Activated naive CD4-positive, alpha-beta T cell treated with anti-CD3 and anti-CD28 coated beads, Interleukin-2, amount 50 U/mL, for 72 hours (primary cell): ENCODE data around the gene TBKBP1. TPM values are rescaled to one million over a fixed set of nuclear protein-coding genes. Genes with fewer than 3 reads are reported as not detected.
A peak's percentile ranks its signal among the peaks of the same experiment; 100 is the strongest.

Experiments used
- ATAC-seq, 2 donors: fragments of 150-1000 bp; cut with Tn5 transposase; 2 replicates each; pipeline ENCODE4 v1.10.0; 2021; ENCODE audit warnings: mild to moderate bottlenecking in 2 of 2, moderate library complexity in 2 of 2
- DNase-seq, 2 donors: peaks; one replicate each; pipeline ENCODE4 v3.0.0; 2021 to 2022; ENCODE audit warnings: low spot score in 2 of 2
- H3K27ac Mint-ChIP-seq, 2 donors: one replicate each; pipeline ENCODE4 v1.8.0; 2022; ENCODE audit warnings: mild to moderate bottlenecking in 2 of 2, mixed read lengths in 2 of 2
- H3K36me3 Mint-ChIP-seq, 2 donors: one replicate each; pipeline ENCODE4 v1.8.0; 2022; ENCODE audit warnings: mixed read lengths in 2 of 2
- H3K9me3 Mint-ChIP-seq, 2 donors: one replicate each; pipeline ENCODE4 v1.8.0; 2022; ENCODE audit warnings: mixed read lengths in 2 of 2
- total RNA-seq, 2 donors: library from RNA; stranded (reverse); gene quantifications; one replicate each; pipeline ENCODE4 v1.2.3, GENCODE V29; 2022

Gene TBKBP1
- total RNA-seq = 10 to 100 TPM; 15.4 to 21.4 TPM

GRCh38 chr17:47693731-47694580, at the start of gene TBKBP1:
Gene TBKBP1, plus strand, starts transcription at chr17:47694161. Its CDS starts 1,952 bp downstream, at chr17:47696113.
- Mint-ChIP-seq H3K9me3 (no peaks in the 10 kb centered on the region), H3K36me3 (no peaks in the 10 kb centered on the region), H3K27ac (peak within 1 kb of the TSS; percentile 87 to 93)
- peak; percentile 12 to 47 for ATAC-seq
- DNase-seq = peak in 1 of 2 donors; percentile 58

GRCh38 chr17:47644324-47644723, 49.6 kb upstream of the TBKBP1 start:
- H3K9me3 Mint-ChIP-seq = no peaks in the 10 kb centered on the region
- ATAC-seq (no peak), DNase-seq (no peak)
- no peak overlapping the region for H3K27ac Mint-ChIP-seq
- peaks cover 0 to 11% of the 10 kb centered on the region in 2 donors for H3K36me3 Mint-ChIP-seq

GRCh38 chr17:47649153-47649971, 44.6 kb upstream of the TBKBP1 start, which contains the start of gene KPNB1:
Gene KPNB1, plus strand, starts transcription at chr17:47649919. Its CDS starts 326 bp downstream, at chr17:47650245.
- Mint-ChIP-seq H3K36me3 (peaks cover 29 to 48% of the 10 kb centered on the region in 2 donors), H3K9me3 (no peaks in the 10 kb centered on the region), H3K27ac (peak within 1 kb of the TSS; percentile 92 to 98)
- DNase-seq = peak; percentile 96 to 99
- peak; percentile 85 to 87 for ATAC-seq

GRCh38 chr17:47649972-47650524, 43.9 kb upstream of the TBKBP1 start:
- H3K9me3 Mint-ChIP-seq = no peaks in the 10 kb centered on the region
- peaks cover 29 to 55% of the 10 kb centered on the region in 2 donors for H3K36me3 Mint-ChIP-seq
- ATAC-seq = peak; percentile 1 to 4
- no peak for DNase-seq
- peak overlapping the region; percentile 92 to 97 for H3K27ac Mint-ChIP-seq

- no peaks in the 10 kb centered on the region for H3K9me3 Mint-ChIP-seq
- ATAC-seq = peak; percentile 56 to 60
- DNase-seq = peak; percentile 94 to 96
- H3K27ac Mint-ChIP-seq = peak overlapping the region; percentile 86 to 98
- peaks cover 29 to 62% of the 10 kb centered on the region in 2 donors for H3K36me3 Mint-ChIP-seq
Measured at GRCh38 chr17:47650525-47651522, 43.1 kb upstream of the TBKBP1 start.

- Mint-ChIP-seq H3K36me3 (peaks cover 29 to 68% of the 10 kb centered on the region in 2 donors), H3K27ac (peak overlapping the region in 1 of 2 donors; percentile 98), H3K9me3 (no peaks in the 10 kb centered on the region)
- ATAC-seq (no peak), DNase-seq (no peak)
Measured at GRCh38 chr17:47651704-47652103, 42.3 kb upstream of the TBKBP1 start.

GRCh38 chr17:47652570-47652969, 41.4 kb upstream of the TBKBP1 start:
- DNase-seq (no peak), ATAC-seq (no peak)
- Mint-ChIP-seq H3K9me3 (no peaks in the 10 kb centered on the region), H3K27ac (peak overlapping the region; percentile 57 to 69), H3K36me3 (peaks cover 33 to 77% of the 10 kb centered on the region in 2 donors)

- Mint-ChIP-seq H3K36me3 (peaks cover 38 to 81% of the 10 kb centered on the region in 2 donors), H3K27ac (peak overlapping the region; percentile 37 to 69), H3K9me3 (no peaks in the 10 kb centered on the region)
- no peak for ATAC-seq
- no peak for DNase-seq
Measured at GRCh38 chr17:47653442-47653841, 40.5 kb upstream of the TBKBP1 start.

- Mint-ChIP-seq H3K36me3 (peaks cover 43 to 78% of the 10 kb centered on the region in 2 donors), H3K9me3 (no peaks in the 10 kb centered on the region), H3K27ac (peak overlapping the region; percentile 23 to 71)
- DNase-seq (no peak), ATAC-seq (no peak)
Measured at GRCh38 chr17:47654991-47655390, 39.0 kb upstream of the TBKBP1 start.

GRCh38 chr17:47660064-47660492, 33.9 kb upstream of the TBKBP1 start:
- Mint-ChIP-seq H3K9me3 (no peaks in the 10 kb centered on the region), H3K27ac (peak overlapping the region; percentile 82 to 93), H3K36me3 (peaks cover 30 to 44% of the 10 kb centered on the region in 2 donors)
- ATAC-seq (peak; percentile 76 to 79), DNase-seq (no peak)

- Mint-ChIP-seq H3K36me3 (peaks cover 22 to 23% of the 10 kb centered on the region in 2 donors), H3K9me3 (no peaks in the 10 kb centered on the region), H3K27ac (peak overlapping the region; percentile 65 to 76)
- ATAC-seq = peak; percentile 60 to 70
- DNase-seq = peak in 1 of 2 donors; percentile 70
Measured at GRCh38 chr17:47663912-47664623, 29.9 kb upstream of the TBKBP1 start.

GRCh38 chr17:47664624-47664941, 29.4 kb upstream of the TBKBP1 start:
- H3K27ac Mint-ChIP-seq = peak overlapping the region in 1 of 2 donors; percentile 76
- H3K9me3 Mint-ChIP-seq = no peaks in the 10 kb centered on the region
- no peak for ATAC-seq
- no peak for DNase-seq
- peaks cover 24 to 25% of the 10 kb centered on the region in 2 donors for H3K36me3 Mint-ChIP-seq

GRCh38 chr17:47665655-47666054, 28.3 kb upstream of the TBKBP1 start:
- DNase-seq (no peak), ATAC-seq (no peak)
- Mint-ChIP-seq H3K27ac (peak overlapping the region in 1 of 2 donors; percentile 70), H3K36me3 (peaks cover 27 to 36% of the 10 kb centered on the region in 2 donors), H3K9me3 (no peaks in the 10 kb centered on the region)

GRCh38 chr17:47669081-47669480, 24.9 kb upstream of the TBKBP1 start:
- DNase-seq (no peak), ATAC-seq (no peak)
- Mint-ChIP-seq H3K27ac (peak overlapping the region in 1 of 2 donors; percentile 92), H3K36me3 (peaks cover 30 to 47% of the 10 kb centered on the region in 2 donors), H3K9me3 (no peaks in the 10 kb centered on the region)

- H3K9me3 Mint-ChIP-seq = no peaks in the 10 kb centered on the region
- H3K27ac Mint-ChIP-seq = peak overlapping the region; percentile 44 to 92
- peak in 1 of 2 donors; percentile 52 for ATAC-seq
- DNase-seq = no peak
- H3K36me3 Mint-ChIP-seq = peaks cover 33 to 51% of the 10 kb centered on the region in 2 donors
Measured at GRCh38 chr17:47670064-47670463, 23.9 kb upstream of the TBKBP1 start.
